T-helper 1 cell treated with Interleukin-12 subunit alpha and Interleukin-12 subunit beta and Interleukin-4 antibody, amounts not matched to agents 30 ng/mL and 1 ng/mL, for 36 hours (primary cell): ENCODE measurements around the gene TRIM37. TPM values are rescaled to one million over a fixed set of nuclear protein-coding genes. Genes with fewer than 3 reads are reported as not detected.
"Not testable (repeated sequence)": the region's sequence is repeated elsewhere in the genome, so short reads cannot be mapped to it uniquely, and the experiment has no call there.

Source experiments
- intact Hi-C: fragments of 100-400 bp; cut with micrococcal nuclease; formaldehyde crosslinking; loops from one replicate; pipeline ENCODE4 v1.15.1; 2024
- total RNA-seq: library from RNA; stranded (reverse); gene quantifications from 2 replicates; pipeline ENCODE4 v1.2.3, GENCODE V29; 2022

TRIM37 gene
- total RNA-seq, 1 donor from 2014 or later: 24.9 TPM

DNA sequence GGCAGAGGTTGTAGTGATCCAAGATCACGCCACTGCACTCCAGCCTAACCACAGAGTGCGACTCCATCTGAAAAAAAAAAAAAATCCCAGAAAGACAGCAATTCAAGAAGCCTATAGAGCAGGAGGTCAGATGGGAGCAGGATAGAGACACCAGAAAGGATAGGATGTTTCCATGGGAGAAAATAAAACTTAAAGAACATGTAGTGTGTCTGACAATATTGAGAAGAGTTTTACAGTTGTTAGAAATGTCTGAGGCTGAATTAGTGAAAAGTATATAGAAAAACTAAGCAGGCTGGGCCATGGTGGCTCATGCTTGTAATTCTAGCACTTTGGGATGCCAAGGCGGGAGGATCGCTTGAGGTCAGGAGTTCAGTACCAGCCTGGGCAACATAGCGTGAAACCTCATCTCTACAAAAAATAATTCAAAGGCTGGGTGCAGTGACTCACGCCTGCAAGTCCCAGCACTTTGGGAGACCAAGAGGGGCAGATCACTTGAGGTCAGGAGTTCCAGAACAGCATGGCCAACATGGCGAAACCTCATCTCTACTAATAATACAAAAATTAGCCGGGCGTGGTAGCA lies 15.3 kb upstream of the TRIM37 start:
- intact Hi-C loops: no loop called here

DNA sequence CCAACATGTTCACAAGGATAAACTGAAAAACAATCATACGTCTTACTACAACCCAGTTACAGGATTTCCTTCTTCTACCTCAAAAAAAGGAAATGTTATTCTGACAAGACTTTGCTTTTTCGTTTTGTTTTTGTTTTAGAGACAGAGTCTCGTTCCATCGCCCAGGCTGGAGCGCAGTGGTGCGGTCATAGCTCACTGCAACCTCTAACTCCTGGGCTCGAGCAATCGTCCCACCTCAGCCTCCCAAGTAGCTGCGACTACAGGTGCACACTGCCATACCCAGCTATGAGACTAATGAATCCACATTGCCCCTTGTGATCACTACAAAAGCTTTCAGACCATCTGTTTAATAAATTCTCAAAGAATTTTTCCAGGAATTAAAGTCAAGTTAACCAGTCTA lies 8.8 kb upstream of the TRIM37 start:
- intact Hi-C loops: no loop called here

DNA sequence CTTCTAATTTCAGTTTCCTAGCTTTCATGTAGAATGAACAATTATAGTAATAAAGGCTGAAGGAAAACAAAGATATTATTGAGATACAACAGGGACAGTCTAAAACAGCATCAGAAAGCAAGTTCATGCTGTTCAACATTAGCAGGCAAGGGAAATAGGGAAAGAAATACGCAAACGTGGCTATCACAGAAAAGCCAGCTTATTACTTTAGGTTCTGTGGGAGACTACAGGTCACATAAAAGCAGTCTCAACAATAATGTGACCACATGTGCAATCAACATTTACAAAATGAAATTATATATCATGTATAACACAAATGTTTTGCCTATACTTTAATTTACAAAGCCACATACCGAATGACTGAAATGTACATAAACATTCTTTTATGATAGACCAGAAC lies 4.9 kb upstream of the TRIM37 start:
- intact Hi-C loops: no loop called here

DNA sequence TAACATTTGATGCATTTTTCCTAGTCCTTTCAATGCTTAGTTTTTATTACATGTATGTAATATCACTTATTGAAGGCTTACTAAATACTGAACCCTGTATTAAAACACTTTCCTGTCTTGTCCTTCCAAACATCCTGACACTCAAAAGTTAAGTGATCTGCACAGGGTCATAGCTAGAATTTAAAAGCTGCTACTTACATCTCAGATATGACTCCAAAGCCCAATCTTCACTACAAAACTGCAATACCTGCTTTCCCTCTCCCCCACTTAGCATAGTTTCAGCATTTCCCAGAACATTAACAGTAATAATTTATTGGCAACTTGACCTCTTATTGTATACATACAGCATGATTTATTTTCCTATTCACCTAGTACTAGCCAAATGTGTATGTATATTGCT lies 4.3 kb upstream of the TRIM37 start:
- intact Hi-C loops: no loop called here

DNA sequence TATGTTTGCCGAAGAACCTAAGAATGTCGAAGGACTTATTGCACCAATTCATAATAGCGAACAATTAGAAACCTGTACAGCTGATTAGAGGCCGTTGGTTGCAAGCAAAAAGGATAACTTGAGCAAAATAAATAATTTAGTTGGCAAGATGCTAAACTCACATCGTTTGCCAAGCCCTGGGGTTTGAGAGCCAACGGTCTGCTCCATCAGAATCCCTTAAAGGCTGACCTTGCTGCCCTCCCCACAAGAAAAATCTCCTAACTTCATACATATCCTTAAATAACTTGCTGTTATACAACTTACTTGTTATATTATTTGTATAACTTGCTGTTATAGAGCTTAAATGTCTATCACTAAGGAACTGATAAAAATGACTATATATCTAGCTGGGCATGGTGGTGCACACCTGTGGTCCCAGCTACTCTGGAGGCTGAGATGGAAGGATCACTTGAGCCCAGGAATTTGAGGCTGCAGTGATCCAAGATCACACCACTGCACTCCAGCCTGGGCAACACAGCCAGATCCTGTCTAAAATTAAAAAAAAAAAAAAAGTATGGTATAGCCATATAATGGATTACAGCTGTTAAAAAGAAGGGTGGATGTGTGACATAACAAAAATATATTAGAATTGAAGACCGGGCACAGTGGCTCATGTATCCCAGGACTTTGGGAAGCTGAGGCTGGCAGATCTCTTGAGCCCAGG lies 1.9 kb upstream of the TRIM37 start:
- intact Hi-C loops: loop anchor here (5.0 to 10.0 kb wide), 4 partner anchors 459 to 1569 kb away; partner anchors contain the start of genes BCAS3, DHX40 and USP32

DNA sequence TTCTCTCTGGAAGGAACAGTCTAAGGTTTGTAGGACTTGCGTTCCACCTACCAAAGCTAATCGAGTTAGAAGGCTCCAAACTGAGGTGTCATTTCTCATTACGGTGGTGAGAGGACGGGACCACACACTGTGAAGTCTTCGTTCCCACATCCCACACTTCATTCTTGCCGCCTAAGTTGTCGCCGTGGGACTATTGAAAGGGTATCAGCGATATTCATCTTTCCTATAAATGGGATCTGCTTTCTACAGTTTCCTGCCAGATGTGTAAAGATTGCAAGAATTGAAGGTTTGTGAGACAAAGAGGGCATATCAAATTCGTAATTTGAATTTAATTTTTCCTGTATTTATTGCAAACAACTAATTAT lies 608 bp upstream of the TRIM37 start:
- intact Hi-C loops: loop anchor here (1.0 to 10.0 kb wide), 8 partner anchors 414 to 1570 kb away; partner anchors contain the start of genes BCAS3, DHX40, HEATR6 and MTMR4

DNA sequence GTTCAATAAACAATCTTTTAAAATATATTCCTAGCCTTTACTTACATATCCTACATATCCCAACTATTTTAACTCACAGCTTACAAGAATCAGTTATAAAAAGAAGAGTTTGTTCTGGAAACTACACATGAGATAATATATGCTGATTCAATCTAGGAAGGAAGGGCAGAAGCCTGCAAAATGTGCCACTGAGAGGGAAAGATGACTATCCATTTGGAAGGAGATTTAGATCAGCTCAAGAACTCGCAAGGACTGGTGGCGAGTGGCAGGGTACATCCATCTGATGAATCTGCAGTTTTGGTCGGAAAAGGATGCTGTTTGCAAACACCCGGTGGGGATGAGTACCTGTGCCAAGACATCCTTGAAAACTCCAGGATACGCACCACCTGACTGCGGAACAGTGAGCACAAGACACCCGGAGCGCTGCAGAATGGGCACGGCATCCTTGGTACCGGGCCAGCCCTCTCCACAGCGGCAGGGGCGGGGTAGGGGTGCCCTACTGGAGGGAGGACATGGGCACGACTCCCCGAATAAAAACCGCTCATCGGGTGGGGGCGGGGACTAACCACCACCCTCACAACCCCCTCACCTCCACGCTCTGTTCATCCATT lies 723 bp downstream of the TRIM37 start:
- intact Hi-C loops: loop anchor here (1.0 to 10.0 kb wide), 14 partner anchors 49 to 1571 kb away; partner anchors contain the start of genes BCAS3, CLTC, DHX40 and GDPD1

DNA sequence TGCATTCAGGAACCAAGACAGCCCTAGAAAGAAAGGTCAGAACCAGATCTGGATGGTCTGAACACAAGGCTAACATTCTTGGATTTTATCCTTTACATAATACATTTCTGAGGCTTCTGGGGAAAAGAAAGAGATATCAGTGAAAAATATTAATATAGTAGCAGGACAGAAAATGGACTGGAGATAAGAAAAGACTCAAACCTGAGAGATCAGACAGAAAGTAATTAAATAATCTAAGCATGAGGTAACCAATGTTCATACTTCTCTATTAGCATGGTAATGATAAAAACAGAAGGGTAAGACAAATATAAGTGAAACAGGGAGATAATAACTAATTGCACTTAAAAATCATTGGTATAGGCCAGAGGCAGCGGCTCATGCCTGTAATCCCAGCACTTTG lies 5.5 kb downstream of the TRIM37 start:
- intact Hi-C loops: loop anchor here (10.0 kb wide), 1 partner anchor 1294 kb away; the partner anchor contains the start of gene USP32

DNA sequence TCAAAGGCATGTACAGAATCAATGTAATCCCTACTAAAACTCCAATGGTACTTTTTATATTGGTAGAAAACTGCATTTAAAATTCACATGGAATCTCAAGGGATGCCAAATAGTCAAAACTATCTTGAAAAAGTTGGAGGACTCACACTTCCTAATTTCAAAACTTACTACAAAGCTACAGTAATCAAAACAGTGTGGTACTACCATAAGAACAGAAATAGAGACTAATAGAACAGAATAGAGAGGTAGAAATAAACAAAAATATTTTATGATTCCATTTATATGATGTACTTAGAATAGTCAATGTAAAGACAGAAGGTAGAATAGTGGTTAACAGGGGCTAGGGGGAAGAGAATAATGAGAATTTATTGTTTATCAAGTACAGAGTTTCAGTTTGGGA lies 8.8 kb downstream of the TRIM37 start:
- intact Hi-C loops: no loop called here

DNA sequence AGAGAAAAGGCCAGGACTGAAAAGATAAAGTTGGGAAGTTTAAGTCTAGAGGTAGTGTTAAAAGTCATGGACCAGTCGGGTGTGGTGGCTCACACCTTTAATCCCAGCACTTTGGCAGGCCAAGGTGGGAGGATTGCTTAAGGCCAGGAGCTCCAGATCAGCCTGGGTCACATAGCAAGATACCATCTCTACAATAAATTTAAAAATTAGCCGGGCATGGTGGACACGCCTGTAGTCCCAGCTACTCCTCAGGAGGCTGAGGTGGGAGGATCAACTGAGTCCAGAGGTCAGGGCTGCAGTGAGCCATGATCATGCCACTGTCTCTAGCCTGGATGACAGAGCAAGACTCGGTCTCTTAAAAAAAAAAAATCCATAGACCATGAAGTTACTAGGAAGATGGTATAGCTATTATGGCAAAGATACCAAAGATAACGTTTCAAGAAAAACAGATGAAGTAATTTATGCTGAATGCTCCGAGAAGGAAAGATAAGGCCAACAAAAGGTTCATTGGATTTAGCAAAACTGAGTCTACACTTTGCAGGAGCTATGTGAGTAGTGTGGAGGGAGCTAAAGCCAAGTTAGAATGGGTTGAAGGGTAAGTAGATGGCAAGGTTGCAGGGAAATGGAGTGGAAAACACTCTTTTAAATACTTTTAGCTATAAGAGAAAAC lies 11.7 kb downstream of the TRIM37 start:
- intact Hi-C loops: no loop called here

DNA sequence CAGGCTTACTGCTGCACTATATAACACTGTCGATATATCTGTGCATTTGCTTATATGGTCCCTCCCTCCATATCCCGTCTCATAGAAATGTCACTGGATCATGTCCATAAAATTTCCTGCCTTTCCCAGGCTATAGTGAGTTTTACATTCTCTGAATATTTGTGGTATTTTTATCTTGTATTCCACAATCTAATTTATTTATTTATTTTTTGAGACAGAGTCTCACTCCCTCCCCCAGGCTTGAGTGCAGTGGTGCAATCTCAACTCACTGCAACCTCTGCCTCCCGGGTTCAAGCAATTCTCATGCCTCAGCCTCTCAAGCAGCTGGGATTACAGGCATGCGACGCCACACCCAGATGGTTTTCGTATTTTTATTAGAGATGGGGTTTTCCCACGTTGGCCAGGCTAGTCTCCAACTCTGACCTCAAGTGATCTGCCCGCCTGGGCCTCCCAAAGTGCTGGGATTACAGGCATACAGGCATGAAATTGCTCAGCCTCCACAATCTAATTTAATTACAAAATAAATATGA lies 12.9 kb downstream of the TRIM37 start:
- intact Hi-C loops: no loop called here

DNA sequence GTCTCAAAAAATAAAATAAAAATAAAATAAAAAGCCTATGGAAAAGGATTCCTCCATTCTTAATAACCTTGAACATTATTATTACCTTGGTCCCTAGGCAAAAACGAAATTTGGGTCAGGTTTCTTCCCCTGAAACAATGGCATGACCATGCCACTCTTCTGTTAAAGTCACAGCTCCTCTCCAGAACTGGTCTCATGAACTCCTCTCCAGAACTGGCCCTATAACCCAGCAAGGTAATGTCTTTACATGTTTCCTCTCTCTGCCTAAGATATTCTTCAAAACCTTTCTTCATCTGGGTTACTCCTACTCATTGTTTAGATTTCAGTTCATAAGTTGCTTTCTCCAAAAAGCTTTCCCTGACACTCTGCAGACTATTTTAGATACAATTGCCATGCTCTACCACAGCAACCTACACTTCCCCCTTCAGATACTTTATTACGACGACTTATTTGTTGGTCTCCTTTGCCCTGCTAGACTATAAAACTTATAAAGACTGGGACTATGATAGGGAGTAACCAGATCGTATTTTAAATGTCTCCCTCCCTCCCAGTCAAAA lies 13.5 kb downstream of the TRIM37 start:
- intact Hi-C loops: no loop called here

DNA sequence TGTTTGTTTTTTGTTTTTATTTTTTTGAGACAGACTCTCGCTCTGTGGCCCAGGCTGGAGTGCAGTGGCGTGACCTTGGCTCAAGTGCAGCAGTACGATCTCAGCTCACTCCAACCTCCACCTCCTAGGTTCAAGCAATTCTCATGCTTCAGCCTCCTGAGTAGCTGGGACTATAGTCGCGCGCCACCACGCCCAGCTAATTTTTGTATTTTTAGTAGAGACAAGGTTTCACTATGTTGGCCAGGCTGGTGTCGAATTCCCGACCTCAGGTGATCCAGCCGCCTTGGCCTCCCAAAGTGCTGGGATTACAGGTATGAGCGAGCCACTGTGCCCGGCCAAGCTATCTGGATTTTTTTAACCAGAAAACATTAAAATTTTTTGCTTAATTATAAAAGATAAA lies 16.1 kb downstream of the TRIM37 start:
- intact Hi-C loops: not testable (repeated sequence)

DNA sequence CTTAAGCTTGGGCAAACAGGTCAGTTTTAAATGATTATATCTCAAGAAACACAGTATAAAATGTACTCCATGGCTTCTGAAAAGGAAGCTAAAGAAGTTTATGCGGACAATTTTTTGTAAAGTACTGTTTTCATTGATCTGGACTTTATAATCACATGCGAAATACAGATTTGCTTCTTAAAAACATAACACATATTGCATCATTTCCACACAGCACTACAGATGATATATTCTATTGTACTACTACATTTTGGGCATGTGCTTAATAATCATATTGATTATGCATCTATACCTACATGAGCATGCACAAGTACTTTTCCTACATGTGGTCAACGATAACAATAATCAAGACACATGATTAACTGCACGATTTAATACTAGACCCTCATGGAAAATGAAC lies 22.5 kb downstream of the TRIM37 start:
- intact Hi-C loops: no loop called here

DNA sequence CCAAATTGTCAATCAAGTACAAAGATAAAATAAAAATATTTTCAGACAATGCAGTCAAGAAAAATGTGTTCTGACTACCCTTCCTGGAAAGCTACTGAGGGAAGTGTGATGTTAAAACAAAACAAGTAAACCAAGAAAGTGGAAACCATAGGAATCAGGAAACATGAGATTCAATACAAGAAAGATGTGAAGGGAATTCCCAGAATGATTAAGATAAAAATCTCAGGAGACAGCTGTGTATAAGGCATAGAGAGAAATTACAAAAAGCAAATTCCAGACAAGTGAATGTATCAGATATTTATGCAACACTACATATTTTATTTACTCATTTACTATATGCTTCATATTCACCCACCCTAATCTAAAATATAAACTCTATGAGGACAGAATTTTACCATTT lies 32.2 kb downstream of the TRIM37 start:
- intact Hi-C loops: no loop called here

DNA sequence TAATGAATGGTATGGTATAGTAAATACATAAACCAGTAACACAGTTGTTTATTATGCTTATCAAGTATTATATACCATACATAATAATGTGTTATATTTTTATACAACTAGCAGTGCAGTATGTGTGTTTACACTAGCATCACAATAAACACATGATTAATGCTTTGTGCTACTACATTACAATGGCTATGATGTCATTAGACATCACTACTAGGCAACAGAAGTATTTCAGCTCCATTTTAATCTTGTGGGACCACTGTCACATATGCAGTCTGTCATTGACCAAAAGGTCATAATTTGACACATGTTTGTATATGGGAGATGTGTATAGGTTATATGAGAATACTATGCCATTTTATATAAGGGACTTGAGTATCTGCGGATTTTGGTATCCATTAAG lies 32.7 kb downstream of the TRIM37 start:
- intact Hi-C loops: no loop called here

DNA sequence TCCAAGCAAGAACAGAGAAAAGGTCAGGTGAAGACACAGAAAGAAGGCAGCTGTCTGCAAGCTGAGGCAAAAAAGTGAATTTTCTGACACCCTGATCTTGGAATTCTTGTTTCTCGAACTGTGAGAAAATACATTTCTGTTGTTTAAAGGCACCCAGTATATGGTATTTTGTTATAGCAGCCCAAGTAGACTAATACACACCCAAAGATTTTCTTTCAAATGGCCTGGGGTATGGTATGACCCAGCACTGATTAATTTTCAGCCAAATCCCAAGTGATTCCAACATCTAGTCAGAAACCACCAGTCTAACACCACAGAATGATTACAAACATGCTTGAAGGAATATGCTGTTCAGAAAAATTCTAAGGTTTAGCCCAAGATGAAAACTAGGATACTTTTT lies 36.8 kb downstream of the TRIM37 start:
- intact Hi-C loops: no loop called here

DNA sequence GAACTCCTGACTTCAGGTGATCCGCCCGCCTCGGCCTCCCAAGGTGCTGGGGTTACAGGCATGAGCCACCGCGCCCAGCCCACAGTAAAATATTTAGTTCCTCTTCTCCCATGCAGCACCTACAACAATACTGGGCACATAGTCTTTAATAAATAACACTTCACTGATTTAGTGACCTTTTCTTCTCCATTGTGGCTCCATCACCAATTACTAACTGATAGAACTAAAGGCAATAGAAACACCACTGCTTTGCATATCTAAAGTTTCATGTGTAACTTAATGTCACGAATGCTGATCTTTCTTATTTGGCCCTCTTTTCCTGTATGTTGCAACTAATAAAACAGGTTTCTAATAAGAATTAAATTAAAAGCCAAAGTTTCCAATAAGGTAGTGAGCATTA lies 38.9 kb downstream of the TRIM37 start:
- intact Hi-C loops: no loop called here

DNA sequence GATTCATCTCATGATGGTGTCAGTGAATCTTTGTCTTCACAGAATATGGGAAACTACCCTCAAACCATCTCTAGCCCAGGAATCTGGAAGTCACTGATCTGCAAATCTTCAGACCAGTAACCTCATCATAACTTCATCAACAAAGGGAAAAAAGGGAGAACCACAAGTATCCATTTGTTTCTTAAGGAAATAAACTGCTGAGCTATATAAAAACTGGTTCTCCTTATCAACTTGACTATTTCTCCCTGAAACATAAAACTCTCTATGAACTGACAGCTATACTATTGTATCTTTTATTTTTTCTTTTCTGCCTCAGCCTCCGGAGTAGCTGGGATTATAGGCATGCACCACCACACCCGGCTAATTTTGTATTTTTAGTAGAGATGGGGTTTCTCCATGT lies 39.3 kb downstream of the TRIM37 start:
- intact Hi-C loops: no loop called here

DNA sequence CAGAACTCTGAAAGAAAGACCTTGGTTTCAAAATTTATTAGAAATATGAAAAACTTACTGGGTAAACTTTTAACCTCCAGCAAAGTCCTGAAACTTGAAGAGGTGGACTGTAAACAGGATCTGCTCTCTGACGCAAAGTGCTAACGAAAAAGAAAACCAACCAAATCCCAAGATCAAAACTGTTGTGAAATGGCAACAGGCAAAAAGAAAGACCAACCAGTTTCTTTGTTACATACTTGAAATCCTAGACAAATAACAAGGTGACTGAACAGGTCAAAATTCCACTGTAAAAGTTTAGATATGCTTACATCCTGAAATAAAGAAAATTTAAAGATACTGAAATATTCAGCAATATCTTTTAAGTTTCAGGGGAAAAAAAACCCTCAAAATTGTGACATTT lies 44.2 kb downstream of the TRIM37 start:
- intact Hi-C loops: no loop called here

DNA sequence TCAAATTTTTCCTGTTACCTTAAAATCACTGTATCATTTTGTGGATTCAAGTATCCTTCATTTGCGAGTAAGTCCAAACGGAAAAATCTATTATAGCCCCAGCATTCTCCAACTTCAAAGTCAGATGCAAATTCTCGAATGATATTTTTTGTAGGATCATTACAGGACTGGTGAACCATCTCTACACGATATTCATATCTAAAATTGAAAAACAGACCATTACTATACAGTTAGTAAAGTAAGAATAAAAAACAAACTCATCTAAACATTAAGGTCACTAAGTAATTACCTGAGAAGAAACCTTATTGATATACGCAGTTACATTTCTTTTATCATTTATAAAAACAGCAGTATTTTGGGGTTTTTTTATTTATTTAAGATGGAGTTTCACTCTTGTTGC lies 49.8 kb downstream of the TRIM37 start:
- intact Hi-C loops: no loop called here

DNA sequence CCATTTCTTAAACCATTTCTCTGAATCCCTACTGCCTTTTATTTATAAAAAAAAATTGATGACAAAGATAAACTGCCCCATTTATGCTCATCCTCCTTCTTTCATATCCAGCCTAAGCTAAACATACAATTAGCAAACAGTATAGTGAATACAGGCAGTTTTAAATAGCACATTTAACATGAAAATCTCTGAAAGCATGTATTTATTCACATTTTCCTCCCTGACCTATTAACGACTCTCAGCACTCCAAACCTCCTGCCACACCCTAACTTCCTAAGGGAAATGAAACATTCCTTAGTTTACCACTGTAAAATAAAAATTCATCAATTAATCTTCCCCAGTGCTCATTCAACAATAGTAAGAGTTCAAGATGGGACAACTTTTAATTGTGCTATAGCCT lies 56.9 kb downstream of the TRIM37 start:
- intact Hi-C loops: no loop called here
